PC-3 (cell line): ENCODE data around the gene KCNT1.

ENCODE experiments used
- CTCF ChIP-seq: fragments of 300-600 bp; sonication (generic); conservative IDR thresholded peaks from 2 replicates; pipeline ENCODE4 v1.5.1; 2017; ENCODE audit warnings: antibody characterized with exemption, low read depth, mild to moderate bottlenecking, low read length
- EZH2 ChIP-seq: fragments of 300-600 bp; sonication (generic); IDR thresholded peaks from one replicate; pipeline ENCODE4 v1.6.1; 2017; ENCODE audit warnings: antibody characterized with exemption, mild to moderate bottlenecking, low read length; ENCODE audit not compliant: unreplicated experiment

- TF ChIP-seq EZH2 (no peak), CTCF (no peak)
These were observed 78.6 kb downstream of the KCNT1 start for GRCh38 chr9:135780626-135781025.
